GM18505 (cell line): ENCODE measurements around the gene TMEM222.

Experiments
- ATAC-seq: cut with Tn5 transposase; IDR thresholded peaks from one replicate; pipeline ENCODE4 v1.9.1; 2021; ENCODE audit not compliant: unreplicated experiment
- POLR2A ChIP-seq: IDR thresholded peaks from 4 replicates; pipeline ENCODE4 v1.6.1; 2011; ENCODE audit warnings: borderline replicate concordance; ENCODE audit not compliant: insufficient read depth, insufficient read length; ENCODE audit errors: extremely low read depth

Gene TMEM222

GRCh38 chr1:27353166-27353565, 31.2 kb downstream of the TMEM222 start:
- ATAC-seq: no peak

GRCh38 chr1:27353629-27354028, 31.7 kb downstream of the TMEM222 start:
- TF ChIP-seq POLR2A: no peak
- no peak for ATAC-seq

More at GRCh38 chr1:27353166-27353565, 31.2 kb downstream of the TMEM222 start:
- TF ChIP-seq POLR2A: no peak

GRCh38 chr1:27355683-27356082, 33.7 kb downstream of the TMEM222 start:
- ATAC-seq: no peak
- no peak for TF ChIP-seq POLR2A

- no peak for ATAC-seq
- TF ChIP-seq POLR2A: no peak
Measured at GRCh38 chr1:27356277-27356618, 34.3 kb downstream of the TMEM222 start.

GRCh38 chr1:27356619-27357280, 34.8 kb downstream of the TMEM222 start:
- no peak for ATAC-seq
- TF ChIP-seq POLR2A: no peak

GRCh38 chr1:27357281-27358037, 35.5 kb downstream of the TMEM222 start:
- no peak for ATAC-seq
- no peak for TF ChIP-seq POLR2A

- no peak for ATAC-seq
- no peak for TF ChIP-seq POLR2A
Measured at GRCh38 chr1:27358038-27358927, 36.3 kb downstream of the TMEM222 start.

- no peak for TF ChIP-seq POLR2A
- no peak for ATAC-seq
Measured at GRCh38 chr1:27358928-27359313, 37.0 kb downstream of the TMEM222 start.

GRCh38 chr1:27359822-27360158, 37.8 kb downstream of the TMEM222 start:
- TF ChIP-seq POLR2A: no peak
- no peak for ATAC-seq

- ATAC-seq: no peak
- no peak for TF ChIP-seq POLR2A
Measured at GRCh38 chr1:27360159-27361043, 38.4 kb downstream of the TMEM222 start.

GRCh38 chr1:27361044-27361402, 39.1 kb downstream of the TMEM222 start:
- TF ChIP-seq POLR2A: no peak
- ATAC-seq: no peak

- no peak for TF ChIP-seq POLR2A
Measured at GRCh38 chr1:27361553-27361952, 39.6 kb downstream of the TMEM222 start.

More at GRCh38 chr1:27361553-27361952, 39.6 kb downstream of the TMEM222 start:
- no peak for ATAC-seq
